B cell (primary cell): ENCODE results near the gene LRRN4. TPM values are rescaled to one million over a fixed set of nuclear protein-coding genes. Genes with fewer than 3 reads are reported as not detected.

Experiments
- ATAC-seq: fragments of 200-7000 bp; cut with Tn5 transposase; one replicate; pipeline ENCODE4 v1.10.0; 2021; ENCODE audit warnings: low read depth, mild to moderate bottlenecking, moderate number of reproducible peaks, moderate library complexity
- CTCF ChIA-PET: fragments of 350-600 bp; sonication (Branson Sonifier 250); formaldehyde crosslinking; loops from one replicate; lab custom pipeline; 2021; ENCODE audit warnings: antibody characterized with exemption, inconsistent platforms; lab: Charles Lee
- POLR2A ChIA-PET: fragments of 350-600 bp; sonication (Branson Sonifier 250); formaldehyde crosslinking; loops from one replicate; lab custom pipeline; 2021; ENCODE audit warnings: antibody characterized with exemption; lab: Charles Lee
- DNase-seq: peaks from one replicate; pipeline ENCODE4 v3.0.0; 2013
- H2AFZ ChIP-seq: 2 replicates; pipeline ENCODE4 v1.6.1; 2012; ENCODE audit warnings: mild to moderate bottlenecking, low read depth, low read length; ENCODE audit not compliant: insufficient read depth, poor library complexity, severe bottlenecking
- H3K27ac ChIP-seq, 2 donors: 1 replicate in 1 of 2; 2 replicates in 1 of 2; pipeline ENCODE4 v1.5.1; 2012 to 2013; ENCODE audit warnings: low read length in 2 of 2, mild to moderate bottlenecking in 2 of 2, moderate library complexity in 1 of 2
- H3K27me3 ChIP-seq, 4 experiments: fragments of 200-600 bp in 1 of 4; sonication (generic) in 1 of 4; replicated peaks in 1 of 4; 1 replicate in 2 of 4; 2 replicates in 2 of 4; pipeline versions ENCODE4 v1.6.1 to v1.7.0; 2013 to 2016; ENCODE audit warnings: low read length in 3 of 4, mild to moderate bottlenecking in 2 of 4, mixed read lengths in 1 of 4, moderate library complexity in 1 of 4; ENCODE audit not compliant: insufficient read depth in 4 of 4, control insufficient read depth in 3 of 4; ENCODE audit errors: control extremely low read depth in 1 of 4
- H3K36me3 ChIP-seq, 2 experiments: replicated peaks in 1 of 2; 1 replicate in 1 of 2; 2 replicates in 1 of 2; pipeline versions ENCODE4 v1.6.1 to v1.7.1; 2013; ENCODE audit warnings: low read length in 1 of 2; ENCODE audit not compliant: insufficient read depth in 2 of 2, control insufficient read depth in 1 of 2; ENCODE audit errors: control extremely low read depth in 1 of 2, extremely low read depth in 1 of 2
- H3K4me1 ChIP-seq, 2 donors: fragments of 200-600 bp in 1 of 2; sonication (generic) in 1 of 2; 1 replicate in 1 of 2; 2 replicates in 1 of 2; pipeline versions ENCODE4 v1.5.1 to v1.6.1; 2013 to 2017; ENCODE audit warnings: low read length in 2 of 2; ENCODE audit not compliant: control insufficient read depth in 2 of 2, insufficient read depth in 2 of 2
- H3K4me2 ChIP-seq: replicated peaks from 2 replicates; pipeline ENCODE3; 2012; ENCODE audit warnings: mild to moderate bottlenecking, low read depth, low read length; ENCODE audit not compliant: poor library complexity, severe bottlenecking
- H3K4me3 ChIP-seq, 5 experiments: fragments of 200-600 bp in 1 of 5; sonication (generic) in 1 of 5; 1 replicate in 3 of 5; 2 replicates in 2 of 5; pipeline versions ENCODE4 v1.5.1 to v1.7.0; 2011 to 2016; ENCODE audit warnings: low read length in 4 of 5, mild to moderate bottlenecking in 4 of 5, low read depth in 2 of 5, control low read depth in 1 of 5, moderate library complexity in 1 of 5; ENCODE audit not compliant: insufficient read depth in 1 of 5; ENCODE audit errors: control extremely low read depth in 1 of 5, extremely low read depth in 1 of 5
- H3K79me2 ChIP-seq: fragments of 200-600 bp; sonication (generic); one replicate; pipeline ENCODE4 v1.6.0; 2016; ENCODE audit warnings: low read length; ENCODE audit not compliant: control insufficient read depth, insufficient read depth
- H3K9ac ChIP-seq: fragments of 200-600 bp; sonication (generic); 2 replicates; pipeline ENCODE4 v1.6.1; 2017; ENCODE audit warnings: mild to moderate bottlenecking, low read length, moderate library complexity
- H3K9me3 ChIP-seq, 3 donors: one replicate each; pipeline versions ENCODE4 v1.6.1 to v1.7.1; 2013; ENCODE audit warnings: low read length in 2 of 3; ENCODE audit not compliant: control insufficient read depth in 2 of 3, insufficient read depth in 1 of 3; ENCODE audit errors: control extremely low read depth in 1 of 3
- H4K20me1 ChIP-seq: 2 replicates; pipeline ENCODE4 v1.6.0; 2012; ENCODE audit warnings: mild to moderate bottlenecking, low read length; ENCODE audit not compliant: insufficient read depth, control insufficient read depth, poor library complexity, severe bottlenecking
- H3K27ac Mint-ChIP-seq: one replicate; pipeline ENCODE4 v1.8.0; 2021; ENCODE audit warnings: mixed read lengths
- H3K27me3 Mint-ChIP-seq: one replicate; pipeline ENCODE4 v1.8.0; 2021; ENCODE audit warnings: mixed read lengths
- H3K4me1 Mint-ChIP-seq: one replicate; pipeline ENCODE4 v1.8.0; 2021; ENCODE audit warnings: mixed read lengths
- H3K4me3 Mint-ChIP-seq: one replicate; pipeline ENCODE4 v1.8.0; 2021; ENCODE audit warnings: mixed read lengths
- H3K9me3 Mint-ChIP-seq: one replicate; pipeline ENCODE4 v1.8.0; 2022; ENCODE audit warnings: mixed read lengths; ENCODE audit not compliant: insufficient read depth
- CTCF ChIP-seq: fragments of 200-600 bp; IDR thresholded peaks from one replicate; pipeline ENCODE4 v1.8.0; 2022; ENCODE audit warnings: antibody characterized with exemption, mild to moderate bottlenecking
- EZH2 ChIP-seq: IDR thresholded peaks from 2 replicates; pipeline ENCODE4 v1.6.1; 2012; ENCODE audit warnings: borderline replicate concordance, low read depth, mild to moderate bottlenecking, moderate library complexity, low read length; ENCODE audit not compliant: insufficient read depth, poor library complexity, severe bottlenecking
- WGBS: methylation state at CpG from one replicate; pipeline ENCODE4 v1.1.5; 2013; ENCODE audit warnings: missing lambda C conversion rate; ENCODE audit not compliant: insufficient coverage; 5-methylcytosine and 5-hydroxymethylcytosine counted together
- intact Hi-C: fragments of 100-400 bp; cut with micrococcal nuclease; formaldehyde crosslinking; loops from one replicate; pipeline ENCODE4 v1.10.0; 2022
- polyA plus RNA-seq: library from polyadenylated mRNA; depleted of rRNA; stranded (reverse); fragments of >200 nt; gene quantifications from 2 replicates; pipeline ENCODE4 v1.2.3, GENCODE V29; 2012
- total RNA-seq, 2 donors: library from RNA; stranded (reverse); fragments of 120-200 nt in 1 of 2; gene quantifications; 1 replicate in 1 of 2; 2 replicates in 1 of 2; pipeline versions ENCODE4 v1.2.3 to v1.2.4, GENCODE V29; 2013 to 2022

LRRN4 gene
- total and polyA plus RNA-seq, 2 donors (not counting 1 experiment from before 2014, with no cell fraction given) = not detected

GRCh38 chr20:6070829-6071695 lies 17.2 kb upstream of the LRRN4 start:
- H3K27ac Mint-ChIP-seq = no peak overlapping the region
- H3K4me1 ChIP-seq = no peaks in the 10 kb centered on the region

More at GRCh38 chr20:6070829-6071695, 17.2 kb upstream of the LRRN4 start:
- no peaks in the 10 kb centered on the region for H3K4me1 Mint-ChIP-seq
- no peaks in the 10 kb centered on the region for H3K79me2 ChIP-seq
- POLR2A ChIA-PET = no interaction called here
- H3K27me3 Mint-ChIP-seq = peaks cover 2% of the 10 kb centered on the region
- intact Hi-C loops = no loop called here
- H3K4me3 Mint-ChIP-seq = no peak overlapping the region
- no peak overlapping the region for H2AFZ ChIP-seq
- H4K20me1 ChIP-seq = no peaks in the 10 kb centered on the region
- DNase-seq = no peak
- H3K4me3 ChIP-seq = no peak overlapping the region
- H3K27me3 ChIP-seq = peaks cover 0 to 4% (median under 1%) of the 10 kb centered on the region in 4 experiments
- no peak overlapping the region for H3K4me2 ChIP-seq
- ATAC-seq = no peak
- no peak overlapping the region for H3K27ac ChIP-seq
- 81% methylated on average over 6 of the region's 6 CpGs for WGBS
- H3K36me3 ChIP-seq = no peaks in the 10 kb centered on the region
- no peak overlapping the region for H3K9ac ChIP-seq
- H3K9me3 Mint-ChIP-seq = no peaks in the 10 kb centered on the region
- TF ChIP-seq CTCF (no peak), EZH2 (no peak)
- no peaks in the 10 kb centered on the region for H3K9me3 ChIP-seq
- CTCF ChIA-PET = interaction anchor here (8.3 kb wide), 1 partner anchor 542 kb away, joined by 148 read pairs; no protein-coding TSS in a partner anchor
